GM21717 (cell line): ENCODE measurements around the gene SLC2A1.
"Not testable (repeated sequence)": the region's sequence is repeated elsewhere in the genome, so short reads cannot be mapped to it uniquely, and the experiment has no call there.

Experiments
- ATAC-seq: cut with Tn5 transposase; IDR thresholded peaks from one replicate; pipeline ENCODE4 v1.9.1; 2021; ENCODE audit warnings: mild to moderate bottlenecking, moderate library complexity; ENCODE audit not compliant: unreplicated experiment

The SLC2A1 gene

GRCh38 chr1:42931911-42932422, 26.7 kb downstream of the SLC2A1 start:
- peak; percentile 59 for ATAC-seq

- no peak for ATAC-seq
Observed at GRCh38 chr1:42931108-42931539, 27.5 kb downstream of the SLC2A1 start.

- ATAC-seq: no peak
Observed at GRCh38 chr1:42930178-42931107, 28.2 kb downstream of the SLC2A1 start.

- no peak for ATAC-seq
Observed at GRCh38 chr1:42929434-42930177, 29.1 kb downstream of the SLC2A1 start.

- no peak for ATAC-seq
Observed at GRCh38 chr1:42928859-42929258, 29.8 kb downstream of the SLC2A1 start.

GRCh38 chr1:42927920-42928505, 30.7 kb downstream of the SLC2A1 start:
- ATAC-seq: no peak

- no peak for ATAC-seq
Observed at GRCh38 chr1:42927274-42927841, 31.3 kb downstream of the SLC2A1 start.

- no peak for ATAC-seq
Observed at GRCh38 chr1:42926879-42927242, 31.8 kb downstream of the SLC2A1 start.

GRCh38 chr1:42926235-42926878, 32.3 kb downstream of the SLC2A1 start:
- no peak for ATAC-seq

GRCh38 chr1:42924851-42925760, 33.6 kb downstream of the SLC2A1 start:
- ATAC-seq: no peak

- ATAC-seq: peak; percentile 89
Observed at GRCh38 chr1:42924082-42924850, 34.4 kb downstream of the SLC2A1 start.

- ATAC-seq: no peak
Observed at GRCh38 chr1:42923367-42924081, 35.1 kb downstream of the SLC2A1 start.

GRCh38 chr1:42922687-42923366, 35.8 kb downstream of the SLC2A1 start:
- ATAC-seq: no peak

GRCh38 chr1:42921769-42922168, 36.9 kb downstream of the SLC2A1 start:
- ATAC-seq: no peak

GRCh38 chr1:42919651-42920050, 39.0 kb downstream of the SLC2A1 start:
- ATAC-seq: not testable (repeated sequence)

GRCh38 chr1:42917241-42917495, 41.5 kb downstream of the SLC2A1 start:
- no peak for ATAC-seq

GRCh38 chr1:42915456-42915855, 43.2 kb downstream of the SLC2A1 start:
- no peak for ATAC-seq

- ATAC-seq: no peak
Observed at GRCh38 chr1:42914092-42914627, 44.5 kb downstream of the SLC2A1 start.
